ENCODE results near the gene PPP1R2C. TPM values are rescaled to one million over a fixed set of nuclear protein-coding genes. Genes with fewer than 3 reads are reported as not detected.

Gene PPP1R2C
- total RNA-seq, 6 donors from 2014 or later = not detected

- Histone ChIP-seq H3K4me3 (no peak overlapping the region), H3K9me3 (no peaks in the 10 kb centered on the region), H3K27ac (no peak overlapping the region), H3K27me3 (no peaks in the 10 kb centered on the region), H3K36me3 (no peaks in the 10 kb centered on the region), H3K4me1 (no peaks in the 10 kb centered on the region)
- DNase-seq (no peak), ATAC-seq (ENCODE audit: low FRiP score in 2 of 2) (no peak)
- no peak for TF ChIP-seq EP300 (IDR thresholded peaks at IDR 0.05)
- TF ChIP-seq POLR2AphosphoS5 (IDR thresholded peaks at IDR 0.05) = no peak
- 41 to 48% methylated on average over 4 of the region's 4 CpGs for WGBS, 2 donors
Observed at GRCh38 chrX:42752730-42753129, 25.2 kb downstream of the PPP1R2C start.

GRCh38 chrX:42751573-42751972 is 26.4 kb downstream of the PPP1R2C start:
- Histone ChIP-seq H3K9me3 (no peaks in the 10 kb centered on the region), H3K27me3 (no peaks in the 10 kb centered on the region), H3K36me3 (no peaks in the 10 kb centered on the region), H3K27ac (no peak overlapping the region), H3K4me3 (no peak overlapping the region), H3K4me1 (no peaks in the 10 kb centered on the region)
- ATAC-seq (ENCODE audit: low FRiP score in 2 of 2) = no peak
- WGBS, 2 donors = 87 to 100% methylated on average over 3 of the region's 3 CpGs
- TF ChIP-seq, protein P1, sequence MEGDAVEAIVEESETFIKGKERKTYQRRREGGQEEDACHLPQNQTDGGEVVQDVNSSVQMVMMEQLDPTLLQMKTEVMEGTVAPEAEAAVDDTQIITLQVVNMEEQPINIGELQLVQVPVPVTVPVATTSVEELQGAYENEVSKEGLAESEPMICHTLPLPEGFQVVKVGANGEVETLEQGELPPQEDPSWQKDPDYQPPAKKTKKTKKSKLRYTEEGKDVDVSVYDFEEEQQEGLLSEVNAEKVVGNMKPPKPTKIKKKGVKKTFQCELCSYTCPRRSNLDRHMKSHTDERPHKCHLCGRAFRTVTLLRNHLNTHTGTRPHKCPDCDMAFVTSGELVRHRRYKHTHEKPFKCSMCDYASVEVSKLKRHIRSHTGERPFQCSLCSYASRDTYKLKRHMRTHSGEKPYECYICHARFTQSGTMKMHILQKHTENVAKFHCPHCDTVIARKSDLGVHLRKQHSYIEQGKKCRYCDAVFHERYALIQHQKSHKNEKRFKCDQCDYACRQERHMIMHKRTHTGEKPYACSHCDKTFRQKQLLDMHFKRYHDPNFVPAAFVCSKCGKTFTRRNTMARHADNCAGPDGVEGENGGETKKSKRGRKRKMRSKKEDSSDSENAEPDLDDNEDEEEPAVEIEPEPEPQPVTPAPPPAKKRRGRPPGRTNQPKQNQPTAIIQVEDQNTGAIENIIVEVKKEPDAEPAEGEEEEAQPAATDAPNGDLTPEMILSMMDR (IDR thresholded peaks at IDR 0.05) = no peak
- TF ChIP-seq POLR2A (IDR thresholded peaks at IDR 0.05) = no peak
- DNase-seq = no peak

DNA sequence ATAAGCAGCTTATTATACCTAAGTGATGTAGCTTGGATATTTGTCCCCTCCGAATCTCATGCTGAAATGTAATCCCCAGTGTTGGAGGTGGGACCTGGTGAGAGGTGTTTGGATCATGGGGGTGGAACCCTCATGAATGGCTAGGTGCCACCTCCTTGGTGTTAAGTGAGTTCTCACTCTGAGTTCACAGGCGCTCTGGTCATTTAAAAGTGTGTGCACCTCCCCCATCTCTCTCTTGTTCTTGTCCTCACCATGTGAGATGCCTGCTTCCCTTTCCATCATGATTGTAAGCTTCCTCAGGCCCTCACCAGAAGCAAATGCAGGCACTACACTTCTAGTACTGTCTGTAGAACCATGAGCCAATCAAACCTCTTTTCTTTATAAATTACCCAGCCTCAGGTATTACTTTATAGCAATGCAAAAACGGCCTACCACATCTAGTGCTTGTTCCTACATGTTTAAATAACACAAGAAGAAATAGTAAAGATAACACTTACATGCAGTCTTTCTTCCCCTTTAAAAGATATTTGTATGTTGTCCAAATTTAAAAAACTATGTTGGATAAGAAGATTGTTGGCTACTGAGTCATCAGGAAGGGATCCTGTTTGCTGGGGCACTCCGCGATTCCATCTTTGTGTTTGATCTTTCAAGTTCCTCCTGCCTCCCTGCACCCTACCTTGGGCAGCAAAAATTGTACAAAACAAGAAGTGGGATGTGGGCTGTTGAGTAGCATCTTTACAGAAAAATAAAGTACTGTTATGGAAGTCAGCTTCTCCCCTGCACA is 29.7 kb downstream of the PPP1R2C start:
- ATAC-seq (ENCODE audit: low FRiP score in 2 of 2) = no peak
- 58 to 70% methylated on average over 5 of the region's 5 CpGs for WGBS, 2 donors
- TF ChIP-seq POLR2AphosphoS5 (IDR thresholded peaks at IDR 0.05) = no peak
- no peak for TF ChIP-seq EP300 (IDR thresholded peaks at IDR 0.05)

DNA sequence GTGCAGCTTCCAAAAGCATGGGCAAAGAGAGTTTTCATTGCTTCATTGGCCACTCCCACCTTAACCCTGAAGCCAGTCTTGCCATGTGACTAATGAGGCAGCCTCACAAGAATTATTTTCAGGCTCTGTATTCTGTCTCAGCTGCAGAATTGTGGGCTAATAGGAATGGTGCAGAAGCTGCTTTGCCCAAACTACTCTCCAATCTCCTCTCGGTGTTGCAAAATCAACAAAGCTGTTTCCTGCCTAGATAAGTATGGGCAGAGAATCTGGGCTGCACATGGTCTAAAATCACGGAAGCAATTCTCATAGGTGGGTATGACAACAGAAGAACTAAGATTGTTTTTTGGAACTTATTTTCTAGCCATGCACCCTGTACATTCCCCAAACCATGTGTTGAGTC is 31.4 kb downstream of the PPP1R2C start:
- H3K4me3 ChIP-seq = no peak overlapping the region
- H3K4me1 ChIP-seq = no peaks in the 10 kb centered on the region
- TF ChIP-seq, protein P1 (IDR thresholded peaks at IDR 0.05) = no peak
- TF ChIP-seq POLR2AphosphoS5 (IDR thresholded peaks at IDR 0.05) (no peak), POLR2A (IDR thresholded peaks at IDR 0.05) (no peak), EP300 (IDR thresholded peaks at IDR 0.05) (no peak)
- H3K36me3 ChIP-seq = no peaks in the 10 kb centered on the region
- H3K27me3 ChIP-seq = no peaks in the 10 kb centered on the region
- H3K27ac ChIP-seq = no peak overlapping the region
- no peaks in the 10 kb centered on the region for H3K9me3 ChIP-seq
- ATAC-seq (ENCODE audit: low FRiP score in 2 of 2) (no peak), DNase-seq (peak in 1 of 2 donors; percentile 21)
- WGBS, 2 donors = 10 to 30% methylated on average over 2 of the region's 2 CpGs

More for the DNA sequence above, 29.7 kb downstream of the PPP1R2C start:
- H3K4me3 ChIP-seq = no peak overlapping the region
- no peaks in the 10 kb centered on the region for H3K27me3 ChIP-seq
- H3K4me1 ChIP-seq = no peaks in the 10 kb centered on the region
- no peaks in the 10 kb centered on the region for H3K9me3 ChIP-seq
- H3K36me3 ChIP-seq = no peaks in the 10 kb centered on the region
- no peak overlapping the region for H3K27ac ChIP-seq
- no peak for DNase-seq

DNA sequence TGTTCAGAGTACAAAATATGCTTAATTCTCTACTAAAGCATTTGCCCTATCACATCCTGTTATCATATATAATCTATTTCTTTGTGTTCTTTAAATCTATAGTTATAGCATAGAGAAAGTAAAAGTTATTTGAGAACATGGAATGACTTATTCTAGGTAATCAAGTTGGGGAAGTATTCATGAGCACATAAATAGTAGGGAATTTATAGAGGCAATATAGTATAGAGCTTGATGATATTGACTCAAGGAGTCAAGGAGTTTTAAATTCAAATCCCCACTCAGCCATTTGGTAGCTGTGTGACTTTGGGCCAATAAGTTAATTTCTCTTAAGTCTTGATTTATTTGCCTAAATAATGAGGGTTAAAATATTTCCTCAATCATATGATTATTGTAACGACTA is 37.5 kb downstream of the PPP1R2C start:
- Histone ChIP-seq H3K36me3 (no peaks in the 10 kb centered on the region), H3K4me1 (no peaks in the 10 kb centered on the region), H3K27me3 (no peaks in the 10 kb centered on the region), H3K4me3 (no peak overlapping the region), H3K27ac (no peak overlapping the region), H3K9me3 (no peaks in the 10 kb centered on the region)
- DNase-seq (no peak), ATAC-seq (ENCODE audit: low FRiP score in 2 of 2) (no peak)
- 71 to 87% methylated on average over 1 of the region's 1 CpG for WGBS, 2 donors
- TF ChIP-seq POLR2A (IDR thresholded peaks at IDR 0.05) (no peak), POLR2AphosphoS5 (IDR thresholded peaks at IDR 0.05) (no peak), EP300 (IDR thresholded peaks at IDR 0.05) (no peak)
- TF ChIP-seq, protein P1 (IDR thresholded peaks at IDR 0.05) = no peak

DNA sequence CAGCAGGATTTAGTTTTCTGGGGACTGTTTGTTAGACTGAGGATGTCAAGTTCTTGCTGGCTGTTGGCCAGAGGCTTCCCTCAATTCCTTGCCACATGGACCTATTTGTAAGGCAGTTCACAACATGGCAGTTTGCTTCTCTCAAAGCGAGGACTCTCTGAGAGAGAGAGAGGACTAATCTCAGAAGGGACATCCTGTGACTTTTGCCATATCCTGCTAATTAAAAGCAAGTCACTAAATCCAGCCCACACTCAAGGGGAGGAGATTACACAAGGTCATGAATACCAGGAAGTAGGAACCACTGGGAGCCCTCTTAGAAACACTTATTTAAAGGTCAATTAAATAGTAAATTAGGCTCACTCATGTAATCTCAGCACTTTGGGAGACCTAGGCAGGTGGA is 38.2 kb downstream of the PPP1R2C start:
- H3K4me1 ChIP-seq = no peaks in the 10 kb centered on the region
- WGBS, 2 donors = 61% methylated on average over 1 of the region's 1 CpG; no CpG with 5 or more reads in 1 of the 2 donors
- no peak overlapping the region for H3K4me3 ChIP-seq
- H3K27ac ChIP-seq = no peak overlapping the region
- ATAC-seq (ENCODE audit: low FRiP score in 2 of 2) (no peak), DNase-seq (peak in 1 of 2 donors; percentile 30)
- no peaks in the 10 kb centered on the region for H3K9me3 ChIP-seq
- TF ChIP-seq POLR2AphosphoS5 (IDR thresholded peaks at IDR 0.05) (no peak), EP300 (IDR thresholded peaks at IDR 0.05) (no peak), POLR2A (IDR thresholded peaks at IDR 0.05) (no peak)
- TF ChIP-seq, protein P1 (IDR thresholded peaks at IDR 0.05) = no peak
- H3K36me3 ChIP-seq = no peaks in the 10 kb centered on the region
- H3K27me3 ChIP-seq = no peaks in the 10 kb centered on the region

All from upper lobe of left lung (tissue), 6 donors.